GM18508 (cell line): ENCODE results near the gene GMPPA.

ENCODE experiments used
- ATAC-seq: cut with Tn5 transposase; IDR thresholded peaks from one replicate; pipeline ENCODE4 v1.9.1; 2021; ENCODE audit warnings: moderate number of reproducible peaks; ENCODE audit not compliant: insufficient read depth, unreplicated experiment

The GMPPA gene

GRCh38 chr2:219498280-219499057, at the start of gene GMPPA:
TSS of gene GMPPA (plus strand) at chr2:219498891. CDS start at chr2:219499976, 1,085 bp downstream.
- ATAC-seq = peak; percentile 94

GRCh38 chr2:219449609-219450008, 49.1 kb upstream of the GMPPA start:
- no peak for ATAC-seq

- ATAC-seq = no peak
Observed at GRCh38 chr2:219451661-219452360, 46.9 kb upstream of the GMPPA start.

- no peak for ATAC-seq
Observed at GRCh38 chr2:219452361-219453317, 46.1 kb upstream of the GMPPA start.

- ATAC-seq = no peak
Observed at GRCh38 chr2:219453671-219454590, 44.8 kb upstream of the GMPPA start.

GRCh38 chr2:219455581-219455980, 43.1 kb upstream of the GMPPA start:
- ATAC-seq = no peak

GRCh38 chr2:219457784-219458369, 40.8 kb upstream of the GMPPA start:
- no peak for ATAC-seq

- ATAC-seq = no peak
Observed at GRCh38 chr2:219458996-219459395, 39.7 kb upstream of the GMPPA start.

GRCh38 chr2:219459460-219460311, 39.0 kb upstream of the GMPPA start:
- peak; percentile 58 for ATAC-seq

GRCh38 chr2:219460424-219460926, 38.2 kb upstream of the GMPPA start:
- no peak for ATAC-seq

- no peak for ATAC-seq
Observed at GRCh38 chr2:219461047-219461514, 37.6 kb upstream of the GMPPA start.

- ATAC-seq = no peak
Observed at GRCh38 chr2:219461669-219462068, 37.0 kb upstream of the GMPPA start.

- ATAC-seq = no peak
Observed at GRCh38 chr2:219462349-219462748, 36.3 kb upstream of the GMPPA start.

- no peak for ATAC-seq
Observed at GRCh38 chr2:219464286-219465032, 34.2 kb upstream of the GMPPA start.

GRCh38 chr2:219465659-219466561, 32.8 kb upstream of the GMPPA start:
- no peak for ATAC-seq
